HCT116 (cell line): ENCODE data around the gene EVC2.

Experiments
- POLR2AphosphoS5 ChIP-seq: IDR thresholded peaks from 2 replicates; pipeline ENCODE4 v1.6.1; 2011; ENCODE audit warnings: mild to moderate bottlenecking, low read depth, low read length, moderate library complexity
- RAD21 ChIP-seq: IDR thresholded peaks from 2 replicates; pipeline ENCODE4 v1.6.1; 2012; ENCODE audit warnings: low read depth, mild to moderate bottlenecking
- YY1 ChIP-seq: IDR thresholded peaks from 2 replicates; pipeline ENCODE4 v1.6.1; 2011; ENCODE audit warnings: low read length, low read depth, moderate library complexity, mild to moderate bottlenecking; ENCODE audit not compliant: insufficient replicate concordance; ENCODE audit errors: extremely low read depth
- TF ChIP-seq, protein P1 (sequence below), 3 experiments: fragments of 200-600 bp in 1 of 3; sonication (generic) in 1 of 3; IDR thresholded peaks in 2 of 3; conservative IDR thresholded peaks in 1 of 3; 2 replicates each; pipeline ENCODE4 v1.5.1; 2012 to 2017; ENCODE audit warnings: low read depth in 2 of 3, low read length in 2 of 3, antibody characterized with exemption in 1 of 3, borderline replicate concordance in 1 of 3, control low read depth in 1 of 3, mild to moderate bottlenecking in 1 of 3, mixed read lengths in 1 of 3, mixed run types in 1 of 3, moderate library complexity in 1 of 3; ENCODE audit not compliant: insufficient read depth in 1 of 3

DNA sequence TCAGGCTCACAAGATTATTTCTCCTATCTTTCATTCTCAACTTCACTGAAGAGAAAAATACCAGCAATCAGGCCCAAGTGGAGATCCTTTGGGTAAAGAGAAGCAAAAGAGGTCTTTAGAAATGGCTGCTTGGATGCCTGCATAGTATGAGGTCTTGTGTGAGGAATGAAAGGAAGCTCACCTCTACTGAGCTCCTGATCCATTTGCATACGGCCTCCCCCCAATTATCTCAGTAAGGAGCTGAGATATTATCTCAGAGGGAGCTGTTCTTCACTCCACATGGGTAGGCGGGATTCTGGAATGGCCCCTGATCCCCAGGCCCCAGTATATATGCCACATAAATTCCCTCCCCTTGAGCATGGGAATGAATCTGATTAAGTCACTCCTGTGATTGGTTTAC, 75.8 kb downstream of the EVC2 start:
- no peak for TF ChIP-seq RAD21
- TF ChIP-seq, protein P1, sequence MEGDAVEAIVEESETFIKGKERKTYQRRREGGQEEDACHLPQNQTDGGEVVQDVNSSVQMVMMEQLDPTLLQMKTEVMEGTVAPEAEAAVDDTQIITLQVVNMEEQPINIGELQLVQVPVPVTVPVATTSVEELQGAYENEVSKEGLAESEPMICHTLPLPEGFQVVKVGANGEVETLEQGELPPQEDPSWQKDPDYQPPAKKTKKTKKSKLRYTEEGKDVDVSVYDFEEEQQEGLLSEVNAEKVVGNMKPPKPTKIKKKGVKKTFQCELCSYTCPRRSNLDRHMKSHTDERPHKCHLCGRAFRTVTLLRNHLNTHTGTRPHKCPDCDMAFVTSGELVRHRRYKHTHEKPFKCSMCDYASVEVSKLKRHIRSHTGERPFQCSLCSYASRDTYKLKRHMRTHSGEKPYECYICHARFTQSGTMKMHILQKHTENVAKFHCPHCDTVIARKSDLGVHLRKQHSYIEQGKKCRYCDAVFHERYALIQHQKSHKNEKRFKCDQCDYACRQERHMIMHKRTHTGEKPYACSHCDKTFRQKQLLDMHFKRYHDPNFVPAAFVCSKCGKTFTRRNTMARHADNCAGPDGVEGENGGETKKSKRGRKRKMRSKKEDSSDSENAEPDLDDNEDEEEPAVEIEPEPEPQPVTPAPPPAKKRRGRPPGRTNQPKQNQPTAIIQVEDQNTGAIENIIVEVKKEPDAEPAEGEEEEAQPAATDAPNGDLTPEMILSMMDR (IDR thresholded peaks at IDR 0.05 in 2 of 3, conservative IDR thresholded peaks at IDR 0.05 in 1 of 3; ENCODE audit: borderline replicate concordance in 1 of 3, insufficient read depth in 1 of 3, low read depth in 2 of 3, low read length in 2 of 3), result no peak
- no peak for TF ChIP-seq POLR2AphosphoS5
- TF ChIP-seq YY1, result no peak
